Measurements from ENCODE around the gene LAMP5.

LAMP5 gene

DNA sequence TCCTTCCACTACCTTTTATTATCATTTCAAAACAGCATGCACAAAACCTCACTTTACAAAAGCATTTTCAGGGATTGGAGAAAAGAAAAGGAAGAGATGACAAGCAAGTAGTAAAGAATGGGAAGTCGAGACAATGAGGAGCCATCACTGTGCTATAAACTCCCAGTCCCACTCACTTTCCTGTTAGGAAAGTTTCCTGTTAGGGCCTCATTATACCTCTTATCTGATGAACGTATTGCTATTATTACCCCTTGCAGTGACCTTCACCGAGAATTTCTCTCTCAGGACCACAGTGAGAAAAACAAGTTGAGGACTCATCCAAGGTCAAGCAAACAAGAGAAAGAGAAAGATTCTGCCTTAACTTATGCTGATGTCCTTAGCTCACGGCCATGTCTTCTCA, 28.8 kb downstream of the LAMP5 start:
- no peak for DNase-seq

- DNase-seq = no peak
These were observed 35.9 kb downstream of the LAMP5 start for GRCh38 chr20:9550283-9550682.

DNA sequence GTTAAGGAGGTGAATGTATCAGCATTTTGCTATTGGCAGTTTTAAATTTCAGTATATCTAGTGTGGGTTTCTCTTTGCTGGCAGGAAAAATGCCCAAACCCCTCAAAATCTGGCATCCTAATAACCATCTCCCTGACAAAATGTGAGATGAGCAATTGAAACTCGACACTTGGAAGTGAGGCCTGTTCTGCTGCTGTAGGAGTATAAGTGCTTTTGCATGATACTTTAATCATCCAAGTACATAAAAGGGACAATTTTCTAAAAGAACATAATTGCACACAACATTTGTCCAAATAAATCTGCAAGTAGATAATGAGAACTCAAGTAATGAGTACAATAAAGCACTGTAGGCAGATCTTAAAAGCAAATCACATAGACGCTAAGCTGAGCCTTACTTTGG, 36.5 kb downstream of the LAMP5 start:
- DNase-seq = no peak

GRCh38 chr20:9551808-9552550, 37.6 kb downstream of the LAMP5 start:
- DNase-seq = no peak

GRCh38 chr20:9555781-9556180, 41.4 kb downstream of the LAMP5 start:
- DNase-seq = no peak

- no peak for DNase-seq
These were observed 43.0 kb downstream of the LAMP5 start for GRCh38 chr20:9557411-9557810.

GRCh38 chr20:9565910-9566550, 51.6 kb downstream of the LAMP5 start:
- DNase-seq = no peak

- DNase-seq = no peak
These were observed 52.6 kb downstream of the LAMP5 start for GRCh38 chr20:9566977-9567376.

DNA sequence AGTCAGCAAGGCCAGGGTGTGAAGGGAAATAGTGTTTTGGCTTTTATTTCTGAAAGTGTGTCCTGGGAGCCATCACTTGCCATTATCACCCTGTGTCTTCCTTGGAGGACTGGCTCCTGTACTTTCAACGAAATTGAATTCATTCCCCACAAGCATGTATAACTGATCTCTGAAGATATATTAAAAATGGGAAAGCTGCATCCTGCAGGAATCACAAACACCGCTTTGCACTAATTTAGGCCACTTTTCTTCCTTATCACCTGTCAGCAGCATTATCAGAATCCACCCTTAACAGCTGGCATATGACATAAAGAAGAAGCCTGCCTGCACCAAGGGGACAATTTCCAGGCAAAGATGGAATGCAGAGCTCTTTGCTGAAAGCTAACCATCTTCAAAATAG, 56.2 kb downstream of the LAMP5 start:
- no peak for DNase-seq

GRCh38 chr20:9571783-9572182, 57.4 kb downstream of the LAMP5 start:
- no peak for DNase-seq

- no peak for DNase-seq
These were observed 58.3 kb downstream of the LAMP5 start for GRCh38 chr20:9572670-9573069.

DNA sequence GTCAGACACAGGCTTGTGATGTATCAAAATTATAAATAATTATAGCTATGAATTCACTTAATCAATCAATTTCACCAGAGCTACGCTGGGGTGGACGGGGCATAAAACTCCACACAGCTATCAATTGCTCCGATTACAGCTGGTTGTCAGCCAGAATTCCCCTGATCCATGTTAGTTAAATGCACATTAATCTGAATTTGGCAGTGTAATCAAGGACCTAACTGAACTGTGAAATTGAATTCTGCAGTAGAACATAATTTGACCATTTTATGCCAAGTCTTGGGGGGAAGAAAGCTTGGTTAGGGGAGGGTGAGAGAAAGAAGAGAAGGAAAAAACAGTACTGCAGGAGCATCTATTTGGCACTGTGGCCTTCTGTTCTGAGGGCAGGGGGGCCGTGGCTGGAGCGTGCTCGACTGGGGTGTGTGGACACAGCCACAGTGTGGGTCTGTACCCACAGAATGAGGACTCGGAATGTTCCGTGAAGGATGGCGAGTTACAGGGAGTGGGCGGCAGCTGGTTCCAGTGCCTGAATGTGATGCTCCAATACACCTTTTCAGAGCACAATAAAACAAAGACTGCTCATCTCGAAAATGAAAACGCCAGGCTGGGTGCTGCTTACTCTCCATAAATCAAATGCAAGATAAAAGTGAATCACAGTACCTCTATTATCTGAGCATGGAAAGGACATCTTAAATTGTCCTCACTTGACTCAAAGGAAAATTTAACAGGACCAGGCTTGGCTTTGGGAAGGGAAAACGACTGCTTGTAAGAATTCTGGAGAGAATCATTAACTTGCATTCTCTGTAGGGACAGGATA, 59.2 kb downstream of the LAMP5 start:
- no peak for DNase-seq

DNA sequence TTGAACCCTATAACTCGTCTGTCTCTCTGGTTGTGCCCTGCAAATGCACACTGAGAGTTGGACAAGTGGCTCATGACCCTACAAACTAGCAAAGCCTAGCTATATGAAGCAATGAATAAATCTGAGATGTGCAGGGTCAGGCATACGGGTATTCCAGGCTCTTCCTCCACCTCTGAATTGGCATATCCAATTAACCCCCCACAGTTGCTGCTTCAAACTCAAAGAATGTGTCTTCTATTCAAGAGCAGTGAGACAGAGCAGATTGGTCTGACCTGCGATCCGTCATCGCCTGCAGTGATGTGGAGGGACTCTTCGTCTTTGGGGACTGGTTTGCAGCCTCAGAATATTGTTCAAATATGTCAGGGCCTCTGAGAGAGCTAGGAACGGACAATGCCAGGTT, 59.8 kb downstream of the LAMP5 start:
- DNase-seq = no peak

DNA sequence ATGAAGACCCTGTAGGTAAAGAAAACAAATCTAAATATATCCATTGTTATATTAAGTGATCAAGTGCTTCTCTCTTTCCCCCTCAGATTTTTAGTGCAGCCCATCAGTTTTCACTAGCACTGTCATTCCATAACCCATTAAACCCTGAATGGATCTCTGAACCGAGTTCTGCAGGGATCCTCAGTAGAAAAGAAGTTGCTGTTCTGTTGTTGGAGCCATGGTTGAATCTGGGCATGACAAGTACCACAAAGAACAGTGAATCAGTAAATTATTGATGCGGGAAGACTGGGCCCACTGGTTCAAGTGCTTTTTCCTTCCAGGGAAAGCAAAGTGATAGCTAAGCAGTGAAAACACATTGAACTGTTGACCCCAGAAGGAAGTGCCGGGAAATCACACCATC, 60.4 kb downstream of the LAMP5 start:
- DNase-seq = no peak

- no peak for DNase-seq
These were observed 61.4 kb downstream of the LAMP5 start for GRCh38 chr20:9575836-9576235.

- no peak for DNase-seq
These were observed 62.3 kb downstream of the LAMP5 start for GRCh38 chr20:9576695-9577094.

DNA sequence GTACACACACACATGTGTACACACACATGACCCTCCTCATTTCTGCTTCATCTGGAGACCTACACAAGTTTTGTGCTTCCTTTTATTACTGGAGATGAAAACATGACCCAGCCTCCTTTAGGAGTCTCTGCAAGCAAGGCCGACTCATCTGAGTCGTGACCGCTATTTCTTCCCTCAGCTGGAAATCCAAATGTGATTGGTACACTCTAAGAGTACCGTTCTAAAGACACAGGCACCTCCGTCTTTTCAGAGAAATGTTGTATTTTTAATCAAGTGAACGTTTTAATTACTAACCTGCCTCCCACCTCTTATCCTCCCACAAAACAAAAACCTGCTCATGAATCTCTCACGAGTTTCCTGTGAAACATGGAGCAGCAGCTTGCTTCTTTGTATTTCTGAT, 63.0 kb downstream of the LAMP5 start:
- no peak for DNase-seq

- no peak for DNase-seq
These were observed 64.2 kb downstream of the LAMP5 start for GRCh38 chr20:9578594-9578993.
